NCI-H146 (cell line): ENCODE data around the gene TEX51.

ENCODE experiments used
- DNase-seq: peaks from one replicate; lab custom pipeline; 2025; lab: John Stamatoyannopoulos, UW

The TEX51 gene

DNA sequence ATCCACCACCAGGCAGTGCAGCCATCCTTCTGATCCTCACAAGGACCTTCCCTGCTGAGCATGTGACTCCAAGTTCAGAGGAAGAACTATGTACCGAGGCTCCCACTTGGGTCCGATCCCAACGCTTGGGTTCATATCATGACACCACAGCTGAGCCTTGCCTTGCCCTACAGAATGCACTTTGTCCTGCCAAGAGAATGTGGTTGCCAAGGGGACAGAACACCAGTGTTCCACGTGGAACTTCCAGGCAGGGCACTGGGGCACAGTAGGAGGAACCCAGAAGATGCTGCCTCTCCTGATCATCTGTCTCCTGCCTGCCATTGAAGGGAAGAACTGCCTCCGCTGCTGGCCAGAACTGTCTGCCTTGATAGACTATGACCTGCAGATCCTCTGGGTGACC is at the start of gene TEX51:
Gene TEX51 (plus strand): TSS at position 255 of the 400 bp plus-strand sequence. CDS start 29 bp downstream, at position 284.
- DNase-seq, result no peak

DNA sequence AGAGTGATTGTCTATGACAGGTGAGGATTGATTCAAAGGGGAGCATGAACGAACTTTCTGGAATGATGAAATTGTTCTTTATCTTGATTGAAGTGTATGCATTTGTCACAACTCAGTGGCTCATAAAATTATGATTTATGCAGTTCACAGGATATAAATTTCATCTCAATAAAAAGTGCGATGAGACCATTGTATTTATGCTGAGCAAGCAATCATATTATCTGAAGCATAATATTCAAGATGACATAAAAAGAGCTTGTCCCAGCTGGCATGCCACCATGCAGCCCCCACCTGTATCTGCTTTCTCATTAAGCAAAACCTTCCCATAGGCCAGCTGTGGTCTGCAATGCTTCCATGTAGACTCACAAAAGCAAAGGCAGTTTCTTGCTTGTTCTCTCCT is 49.6 kb upstream of the TEX51 start:
- no peak for DNase-seq

DNA sequence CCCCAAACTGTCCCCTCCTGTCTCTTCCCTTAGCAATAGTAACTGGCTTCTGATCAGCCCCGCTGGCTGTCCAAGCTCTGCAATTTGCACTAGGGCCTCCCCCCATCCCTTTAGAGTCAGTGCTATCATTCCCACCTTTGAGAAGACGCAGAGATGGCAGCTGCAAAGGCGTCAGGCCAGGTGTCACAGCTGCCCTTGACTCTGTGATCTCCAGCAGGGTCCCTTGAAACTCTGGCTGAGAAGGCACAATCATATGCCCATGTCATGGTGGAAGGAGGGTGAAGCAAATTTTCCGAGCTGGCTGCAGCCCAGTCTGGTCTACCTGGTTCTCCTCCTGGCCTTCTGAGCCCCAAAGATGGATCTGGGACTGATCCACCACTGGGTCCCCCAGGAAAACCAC is 49.2 kb upstream of the TEX51 start:
- DNase-seq, result no peak

DNA sequence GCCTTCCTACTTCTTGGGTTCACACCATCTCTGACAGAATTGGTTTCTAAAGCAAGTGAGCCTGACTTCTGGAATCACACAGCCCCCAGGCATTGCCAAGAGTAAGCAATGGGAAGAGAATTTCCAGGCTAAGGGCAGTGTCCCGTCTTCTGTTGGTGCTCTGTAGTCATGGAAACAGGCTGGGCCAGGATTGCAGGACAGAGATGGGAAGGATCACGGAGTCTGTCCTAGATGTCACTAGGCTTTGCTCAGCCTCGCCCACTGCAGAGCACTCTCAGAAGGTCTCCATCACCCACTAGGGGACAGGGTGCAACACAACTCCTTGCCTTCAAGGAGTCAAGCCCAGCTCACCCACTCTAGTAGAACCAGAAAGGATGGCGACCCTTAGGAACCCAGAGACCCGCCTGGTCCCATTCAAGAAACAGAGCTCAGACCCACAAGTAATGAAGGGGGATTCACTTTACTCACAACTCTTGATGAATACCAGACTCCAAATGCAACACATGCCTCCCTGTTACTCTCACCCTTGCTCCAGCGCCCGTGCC is 48.6 kb upstream of the TEX51 start:
- no peak for DNase-seq

DNA sequence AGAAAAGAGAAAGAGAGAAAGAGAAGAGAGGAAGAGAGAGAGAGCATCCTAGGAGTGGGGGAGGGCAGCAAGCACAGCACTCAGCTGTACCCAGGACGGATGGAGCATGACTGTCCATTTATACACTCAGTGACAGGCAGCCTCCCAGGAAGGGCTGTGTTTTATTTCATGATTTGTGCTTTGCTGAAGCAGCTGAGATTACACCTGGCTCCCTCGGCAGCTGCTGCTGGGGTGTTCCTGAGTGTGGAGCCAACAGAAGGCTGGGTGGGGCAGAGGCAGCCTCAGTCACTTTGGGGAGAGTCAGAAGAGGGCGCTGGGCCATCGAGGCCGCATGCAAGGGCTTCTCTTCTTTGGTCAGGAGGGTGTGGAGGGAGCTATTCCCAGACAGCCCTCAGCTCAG is 47.8 kb upstream of the TEX51 start:
- no peak for DNase-seq

DNA sequence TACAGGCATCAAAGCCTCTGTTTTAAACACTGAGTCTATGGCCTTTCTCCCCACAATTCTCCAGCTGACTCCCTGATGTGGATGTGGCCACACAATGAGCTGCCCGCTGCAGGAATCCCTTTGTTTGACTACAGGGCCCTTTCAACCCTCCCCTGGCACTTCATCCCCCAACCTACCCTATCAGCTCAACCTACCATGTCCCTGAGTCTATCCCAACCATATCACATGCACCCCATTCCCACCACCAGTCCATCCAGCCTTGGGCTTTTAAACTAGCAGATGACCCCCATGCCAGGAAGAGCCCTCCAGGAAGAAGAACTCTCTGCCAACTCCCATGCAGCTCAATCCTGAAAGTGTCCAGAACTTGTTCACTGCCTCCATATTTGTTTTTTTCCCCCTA is 46.9 kb upstream of the TEX51 start:
- DNase-seq, result no peak

DNA sequence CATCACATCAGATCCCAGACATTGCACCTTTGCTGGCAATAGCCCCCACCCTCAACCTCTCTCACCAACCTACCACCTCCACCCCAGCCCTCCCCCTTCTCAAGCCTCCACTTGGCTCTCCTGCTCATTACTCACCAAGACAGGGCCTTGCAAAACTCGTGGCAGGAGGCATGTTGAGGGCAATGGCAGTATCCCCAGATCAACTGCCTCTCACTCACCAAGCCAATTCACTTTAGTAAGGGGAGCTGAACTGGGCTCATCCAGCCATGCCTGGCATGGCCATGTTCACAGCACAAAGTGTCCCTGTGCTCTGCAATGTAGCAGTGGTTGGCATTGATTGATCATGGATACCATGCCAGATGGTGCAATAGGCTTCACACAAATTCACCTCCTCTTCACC is 46.3 kb upstream of the TEX51 start:
- DNase-seq, result no peak

DNA sequence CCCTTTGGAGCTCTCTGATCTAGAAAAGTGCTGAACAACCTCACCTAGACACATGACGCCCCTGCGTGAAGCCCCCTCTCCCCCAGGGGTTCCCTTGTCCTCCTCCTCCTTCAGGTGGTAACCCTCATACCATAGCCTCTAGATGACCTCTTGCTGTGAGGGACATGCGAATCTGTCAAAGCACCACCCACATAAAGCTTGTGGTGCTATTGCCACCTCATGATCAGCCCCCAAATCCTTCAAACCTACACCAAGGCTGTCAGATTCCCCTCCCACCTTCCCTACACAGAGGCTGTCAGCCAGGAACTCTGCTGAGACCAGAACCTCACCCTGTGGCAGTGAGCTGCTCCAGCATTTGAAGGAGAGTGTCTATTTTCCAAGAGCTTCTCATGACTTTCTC is 43.1 kb upstream of the TEX51 start:
- no peak for DNase-seq

DNA sequence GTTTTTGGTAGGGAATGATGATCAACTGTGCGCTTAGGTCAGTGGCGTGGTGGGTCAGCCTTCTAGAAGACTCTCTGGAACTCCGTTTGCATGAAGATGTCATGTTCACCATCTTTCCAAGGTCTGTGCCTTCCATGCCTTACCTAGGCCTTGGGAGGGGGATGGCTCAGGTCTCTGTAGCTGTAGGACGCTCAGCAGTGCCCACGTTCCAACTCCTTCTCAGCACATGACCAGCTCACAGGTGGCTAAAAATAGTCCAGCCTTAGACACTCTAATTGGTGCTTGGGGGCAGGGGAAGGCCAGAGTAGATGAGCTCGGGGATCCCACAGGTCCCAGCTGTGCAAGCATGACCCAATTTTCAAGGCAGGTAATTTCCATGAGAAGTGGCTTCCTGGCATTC is 42.3 kb upstream of the TEX51 start:
- no peak for DNase-seq

DNA sequence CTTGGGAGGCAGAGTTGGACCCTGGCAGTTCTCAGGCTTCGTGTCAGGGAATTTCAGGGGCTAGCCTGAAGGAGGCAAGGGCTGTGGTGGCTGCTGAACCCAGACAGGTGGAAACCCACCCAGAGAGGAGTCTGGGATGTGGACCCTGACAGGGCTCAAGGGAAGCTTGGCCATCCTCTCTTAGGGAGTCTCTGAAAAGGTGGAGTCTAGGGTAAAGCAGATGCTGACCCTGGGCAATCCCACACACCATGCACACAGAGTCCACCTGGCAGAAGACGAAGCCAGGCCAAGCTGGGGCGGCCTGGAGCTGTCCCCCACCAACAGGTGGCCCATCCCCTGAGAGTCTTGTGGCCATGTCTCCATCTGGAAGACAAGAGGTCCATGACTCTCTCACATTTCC is 41.2 kb upstream of the TEX51 start:
- no peak for DNase-seq

DNA sequence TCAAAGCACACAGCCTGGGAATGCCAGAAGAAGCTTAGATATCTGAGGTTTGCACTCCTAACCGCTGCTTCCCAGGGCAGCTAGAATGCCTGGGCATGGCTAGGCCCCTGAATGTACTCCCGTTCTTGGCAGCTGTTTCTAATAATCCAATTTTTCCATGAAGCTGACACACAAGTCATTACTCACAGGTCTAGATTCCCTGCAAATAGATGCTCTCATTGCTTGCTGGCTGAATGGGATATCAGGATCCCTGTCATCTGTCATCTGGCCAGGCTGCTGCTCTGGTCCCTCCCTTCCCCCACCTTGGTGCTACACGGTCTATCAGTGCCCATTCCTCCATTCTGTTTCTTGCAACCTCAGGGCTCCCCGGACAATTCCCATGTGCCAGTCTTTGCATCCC is 40.7 kb upstream of the TEX51 start:
- no peak for DNase-seq

DNA sequence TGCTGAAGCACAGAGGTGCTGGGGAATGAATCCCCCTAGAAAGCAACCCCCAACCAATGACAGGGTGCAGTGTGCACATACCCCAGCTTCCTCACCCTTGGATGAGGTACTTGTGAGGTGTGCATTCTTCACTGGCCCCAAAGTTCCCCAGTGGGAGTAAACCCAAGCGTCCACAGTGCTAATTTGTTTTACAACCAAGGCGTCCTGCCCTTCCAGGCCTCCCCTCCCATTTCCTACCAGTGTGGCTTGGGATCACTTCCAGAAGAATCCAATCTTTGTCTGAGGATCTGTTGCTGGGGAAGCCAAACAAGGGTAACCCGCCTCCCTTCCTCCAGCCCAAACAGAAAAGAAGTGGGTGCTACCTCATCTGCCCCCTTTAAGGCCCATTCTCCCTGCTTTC is 40.3 kb upstream of the TEX51 start:
- DNase-seq, result no peak

DNA sequence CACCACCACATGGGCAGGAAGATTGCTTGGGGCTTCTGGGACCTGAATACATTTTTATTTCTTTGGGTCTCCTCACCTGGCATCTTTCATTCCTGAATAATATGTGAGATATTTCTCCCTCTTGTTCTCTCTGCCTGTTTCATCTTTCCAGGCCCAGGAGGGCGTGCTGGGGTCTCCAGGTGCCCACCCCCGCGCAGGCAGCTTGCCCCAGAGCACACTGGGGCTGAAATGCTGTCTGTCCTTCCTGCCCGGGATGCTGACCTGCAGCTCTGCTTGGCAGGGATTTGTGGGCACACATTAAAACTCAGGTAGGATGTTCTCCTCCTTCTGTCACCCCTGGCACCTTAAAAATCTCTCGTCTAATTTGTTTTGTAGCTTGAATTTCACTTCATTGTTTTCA is 39.7 kb upstream of the TEX51 start:
- DNase-seq, result no peak

DNA sequence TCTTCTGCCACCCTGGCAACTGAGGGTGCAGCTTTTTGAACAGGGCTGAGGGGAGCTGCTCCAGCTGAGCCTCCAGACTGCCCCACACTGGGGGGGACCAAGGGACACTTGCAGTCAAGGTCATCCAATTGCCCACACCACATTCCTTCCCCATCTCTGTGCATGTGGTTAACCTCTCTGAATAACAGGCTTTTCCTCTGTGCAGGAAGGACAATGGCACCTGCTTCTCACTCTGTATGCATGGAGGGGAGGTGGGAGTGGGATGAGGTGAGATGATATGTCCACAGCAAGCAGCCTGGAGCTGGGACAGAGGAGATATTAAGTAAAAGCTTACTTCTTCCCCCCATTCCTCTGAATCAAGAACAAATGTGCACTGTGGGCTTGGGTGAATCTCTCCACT is 39.1 kb upstream of the TEX51 start:
- no peak for DNase-seq

DNA sequence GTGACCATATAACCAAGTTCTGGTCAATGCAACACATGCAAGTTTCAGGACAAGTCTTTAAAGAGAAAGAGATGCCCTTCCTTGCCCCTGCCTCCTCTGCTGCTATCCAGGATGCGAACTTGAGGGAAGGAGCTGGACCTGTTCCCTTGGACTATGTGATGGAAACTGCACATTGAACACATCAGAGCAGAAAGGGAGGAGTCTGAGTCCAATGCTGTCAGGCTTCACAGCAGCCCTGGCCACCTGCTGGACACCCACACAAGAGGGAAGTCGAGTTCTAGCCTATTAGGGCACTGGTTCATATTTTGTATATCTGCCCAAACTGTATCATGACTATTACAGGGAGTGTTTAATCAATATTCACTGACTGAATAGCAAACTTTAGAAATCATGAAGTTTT is 38.3 kb upstream of the TEX51 start:
- DNase-seq, result no peak

DNA sequence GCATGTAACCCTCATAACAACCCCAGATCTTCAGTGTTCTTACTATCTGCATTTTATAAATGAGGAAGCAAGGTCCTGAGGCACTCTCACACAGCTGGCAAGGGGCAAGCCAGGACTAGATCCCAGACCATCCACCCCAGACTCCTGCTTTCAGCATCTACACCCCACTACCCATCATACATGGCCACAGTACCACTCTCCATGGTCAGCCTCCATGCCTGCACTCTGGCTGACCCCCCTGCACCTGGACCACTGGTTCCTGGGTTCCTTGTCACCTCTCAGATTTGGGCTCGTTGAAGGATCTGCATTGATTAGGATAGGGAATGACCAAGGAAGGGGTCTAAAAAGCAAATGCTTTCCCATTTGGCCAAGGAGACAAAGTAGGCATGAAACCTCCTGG is 36.0 kb upstream of the TEX51 start:
- DNase-seq, result no peak

DNA sequence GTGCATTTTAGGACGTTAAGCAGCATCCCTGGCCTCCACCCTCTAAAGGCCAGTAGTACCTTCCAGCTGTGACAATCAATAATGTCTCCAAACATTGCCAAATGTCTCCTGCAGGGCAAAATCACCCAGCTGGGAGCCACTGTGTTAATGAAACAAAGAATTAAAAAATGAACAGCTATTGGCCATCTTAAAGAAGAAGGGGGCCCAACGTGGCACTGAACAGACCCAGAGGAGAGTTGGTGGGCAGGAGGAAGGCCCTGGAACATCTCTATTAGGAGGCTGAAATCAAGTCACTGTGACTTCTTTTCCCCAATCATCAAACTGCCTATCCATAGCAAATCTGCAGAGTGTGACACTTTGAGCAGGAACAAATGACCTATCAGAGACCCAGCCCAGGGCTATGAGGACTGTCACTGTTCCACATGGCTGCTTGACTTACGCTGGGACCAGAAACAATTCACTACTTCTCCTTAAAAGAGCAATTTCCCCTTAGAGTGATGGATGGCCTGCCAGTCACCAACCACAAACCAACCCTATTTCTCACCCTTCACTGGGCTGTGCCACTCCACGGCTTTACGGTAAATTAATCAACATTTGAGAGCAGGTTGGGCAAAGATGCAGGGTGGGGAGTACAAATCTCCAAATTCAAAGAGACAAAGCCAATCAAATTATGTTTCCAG is 35.2 kb upstream of the TEX51 start:
- no peak for DNase-seq

DNA sequence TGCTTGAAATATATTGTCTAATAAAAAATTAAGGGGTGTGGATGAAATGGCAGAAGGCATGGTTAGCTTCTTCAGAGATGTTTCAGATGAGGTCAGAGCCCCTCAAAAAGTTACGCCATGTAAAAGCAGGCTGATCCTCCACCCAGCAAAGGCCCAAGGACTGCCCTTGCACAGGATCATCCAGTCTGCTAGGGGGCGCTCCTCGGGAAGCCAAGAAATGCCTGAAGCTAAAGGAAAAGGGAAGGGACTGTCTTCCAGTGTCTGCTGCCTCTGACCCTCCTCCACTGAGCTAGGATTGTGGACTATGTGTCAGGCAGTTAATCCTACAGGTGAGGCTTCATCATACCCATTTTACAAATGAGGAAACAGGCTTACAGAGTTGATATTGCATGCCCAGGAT is 33.8 kb upstream of the TEX51 start:
- DNase-seq, result no peak

DNA sequence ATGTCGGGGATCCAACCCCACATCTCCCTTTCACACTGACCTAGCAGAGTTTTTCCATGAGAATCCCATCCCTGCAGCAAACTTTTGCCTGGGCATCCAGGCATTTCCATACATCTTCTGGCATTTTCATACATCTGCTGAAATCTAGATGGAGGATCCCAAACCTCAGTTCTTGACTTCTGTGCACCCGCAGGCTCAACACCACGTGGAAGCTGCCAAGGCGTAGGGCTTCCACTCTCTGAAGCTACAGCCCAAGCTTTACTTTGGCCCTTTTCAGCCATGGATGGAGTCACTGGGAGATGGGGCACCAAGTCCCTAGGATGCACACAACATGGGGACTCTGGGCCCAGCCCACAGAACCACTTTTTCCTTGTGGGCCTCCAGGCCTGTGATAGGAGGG is 32.2 kb upstream of the TEX51 start:
- DNase-seq, result no peak

DNA sequence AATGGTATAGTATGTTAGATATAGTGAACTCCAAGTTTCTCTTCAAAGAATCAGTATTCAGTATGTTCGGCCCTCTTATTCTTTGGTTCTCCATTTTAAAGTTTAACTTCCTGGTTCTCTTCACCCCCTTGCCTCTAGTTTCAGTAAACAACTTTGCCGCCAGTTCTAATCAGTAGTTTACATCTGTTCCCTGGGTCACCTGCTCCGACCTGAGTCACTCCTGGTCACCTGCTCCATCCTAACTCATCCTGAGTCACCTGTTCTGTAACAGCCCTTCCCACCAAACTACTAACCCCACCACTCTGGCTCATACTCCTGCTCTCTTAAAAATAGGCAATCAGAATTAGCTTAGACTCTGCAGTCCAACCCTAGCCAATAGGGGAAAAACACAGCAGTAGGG is 23.7 kb upstream of the TEX51 start:
- no peak for DNase-seq

DNA sequence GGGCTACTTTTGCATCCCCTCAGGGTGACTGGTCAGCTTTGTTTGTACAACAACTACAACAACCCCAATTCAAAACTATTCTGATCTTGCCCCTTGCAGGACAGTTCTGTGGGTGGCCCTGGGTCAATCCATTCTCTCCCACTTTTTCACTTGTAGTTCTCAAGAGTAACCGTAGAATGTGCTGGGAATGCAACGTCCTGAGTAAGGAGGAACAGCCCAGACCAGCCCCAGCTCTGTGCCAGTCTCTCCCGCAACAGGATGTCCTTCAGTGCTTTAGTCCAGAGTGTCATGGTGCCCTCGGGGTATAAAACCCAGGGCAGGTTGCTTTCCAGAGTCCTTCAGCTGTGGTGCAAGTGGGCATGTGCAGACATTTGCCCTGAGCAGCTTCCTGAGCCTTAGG is 22.1 kb upstream of the TEX51 start:
- DNase-seq, result no peak

DNA sequence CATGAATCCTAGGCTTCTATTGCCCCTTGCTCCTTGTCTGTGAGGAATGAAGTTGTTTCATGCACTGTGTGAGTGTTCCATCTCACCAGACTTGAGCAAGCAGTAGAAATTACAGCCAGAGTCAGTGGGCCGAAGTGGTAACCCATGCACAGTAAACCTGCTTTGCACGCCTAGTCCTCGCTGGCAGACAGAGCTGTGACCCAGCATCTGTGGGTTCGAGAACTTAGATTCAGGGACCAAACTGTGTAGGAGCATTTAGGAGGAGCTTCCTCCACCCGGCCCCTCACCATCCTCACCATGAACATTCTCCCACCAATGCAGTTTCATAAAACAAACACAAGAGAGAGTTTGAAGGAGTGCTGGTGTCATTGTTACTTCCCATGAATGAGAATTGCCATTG is 21.6 kb upstream of the TEX51 start:
- no peak for DNase-seq

DNA sequence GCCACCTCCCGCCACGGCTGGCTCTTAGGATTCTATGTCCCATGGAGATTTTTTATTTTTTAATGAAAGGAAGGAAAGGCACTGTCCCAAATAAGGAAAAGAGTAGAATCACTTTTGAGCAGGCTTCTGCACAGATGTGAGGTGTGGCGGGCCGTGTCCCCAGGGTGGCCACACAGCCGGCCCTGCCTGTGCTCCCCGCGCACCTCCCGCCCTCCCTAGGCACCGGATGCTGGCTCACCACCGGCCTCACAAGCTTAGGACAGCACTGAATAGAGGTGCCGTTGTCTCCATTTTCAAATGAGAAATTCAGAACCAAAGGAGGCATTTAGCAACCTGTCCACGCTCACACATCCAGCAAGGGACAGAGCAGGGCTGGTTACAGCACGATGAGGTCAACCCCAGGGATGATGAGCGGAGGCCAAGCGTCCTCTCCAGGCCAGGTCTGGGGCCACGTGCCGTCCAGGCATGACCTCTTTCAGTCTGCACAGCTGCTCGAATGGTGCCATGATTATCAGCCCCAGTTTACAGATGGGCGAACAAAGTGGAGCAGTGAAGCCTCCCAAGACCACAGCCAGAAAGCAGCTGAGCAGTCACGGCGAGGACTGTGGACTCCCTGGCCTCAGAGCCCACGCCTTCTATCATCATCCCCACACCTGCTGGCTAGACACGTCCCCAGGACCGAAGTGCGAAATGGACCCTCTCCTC is 20.7 kb upstream of the TEX51 start:
- DNase-seq, result no peak

DNA sequence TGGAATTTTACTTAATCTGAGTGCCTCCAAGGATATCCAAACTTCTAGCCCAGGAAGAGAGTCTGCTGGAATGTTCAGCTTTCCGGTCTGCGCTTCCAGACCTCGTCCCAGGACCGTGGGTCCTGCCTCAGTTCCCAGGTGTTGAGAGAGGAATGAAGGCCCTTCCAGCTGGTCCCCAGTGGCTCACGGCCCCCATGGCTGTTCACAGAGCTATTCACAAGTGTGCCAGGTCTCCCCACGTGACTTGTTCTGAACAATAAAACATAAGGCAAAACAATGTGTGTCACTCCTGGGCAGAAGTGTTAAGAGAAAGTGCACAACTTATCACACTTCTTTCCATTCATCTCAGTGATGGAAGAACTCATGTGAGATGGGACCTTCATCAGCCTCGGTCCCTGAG is 20.1 kb upstream of the TEX51 start:
- no peak for DNase-seq
